Dedifferentiated amniotic fluid mesenchymal stem cell (primary cell): ENCODE measurements around the gene KNCN.

Experiments used
- DNase-seq: peaks from one replicate; pipeline ENCODE4 v3.0.0-alpha.2; 2016; ENCODE audit errors: extremely low spot score

The KNCN gene

GRCh38 chr1:46551597-46552095 lies at the start of gene KNCN:
TSS of gene KNCN (minus strand) at chr1:46551647. CDS start at chr1:46551215, 432 bp downstream.
- DNase-seq: no peak

DNA sequence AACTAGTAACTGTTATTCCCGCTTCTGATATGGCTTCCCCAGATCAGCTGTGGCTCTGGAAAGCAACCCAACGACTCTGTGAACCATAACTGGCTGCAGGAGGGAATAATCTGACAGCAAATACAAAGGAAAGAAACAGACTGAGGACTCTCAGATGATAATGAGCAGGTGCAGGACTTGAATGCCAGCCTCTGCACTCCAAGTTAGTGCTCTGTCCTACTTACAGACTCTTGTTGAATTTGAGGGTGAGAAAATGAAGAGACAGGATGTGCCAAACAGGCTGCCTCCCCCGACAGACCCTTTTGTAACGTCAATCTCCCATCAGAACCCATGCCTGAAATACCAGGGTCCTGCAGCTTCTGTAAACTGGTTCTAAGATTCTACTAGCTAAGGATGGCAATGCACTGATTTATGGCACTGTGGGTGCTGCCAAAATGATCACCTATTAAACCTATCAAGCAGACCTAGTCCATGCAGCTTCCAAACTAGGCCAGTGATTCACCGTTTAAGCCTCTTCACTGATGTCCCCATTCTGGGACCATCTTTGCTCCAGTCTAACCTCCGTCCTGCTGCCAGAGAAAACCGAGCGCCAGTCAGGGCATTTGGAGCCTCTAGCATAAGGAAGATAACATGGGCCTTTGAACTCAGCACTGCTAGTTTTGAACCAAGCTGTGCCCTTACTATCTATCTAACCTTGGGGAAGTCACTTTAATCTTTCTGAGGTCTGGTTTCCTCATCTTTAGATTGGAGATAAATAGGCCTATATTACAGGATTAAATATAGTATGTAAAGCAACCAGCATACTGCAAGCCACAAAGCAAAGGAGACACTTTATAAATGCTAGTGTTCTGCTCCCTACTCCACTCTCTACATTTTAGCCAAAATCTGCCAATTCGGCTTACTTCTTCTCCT lies 47.9 kb upstream of the KNCN start:
- DNase-seq: no peak

GRCh38 chr1:46596846-46597245 lies 45.4 kb upstream of the KNCN start:
- no peak for DNase-seq

GRCh38 chr1:46596036-46596435 lies 44.6 kb upstream of the KNCN start:
- no peak for DNase-seq

DNA sequence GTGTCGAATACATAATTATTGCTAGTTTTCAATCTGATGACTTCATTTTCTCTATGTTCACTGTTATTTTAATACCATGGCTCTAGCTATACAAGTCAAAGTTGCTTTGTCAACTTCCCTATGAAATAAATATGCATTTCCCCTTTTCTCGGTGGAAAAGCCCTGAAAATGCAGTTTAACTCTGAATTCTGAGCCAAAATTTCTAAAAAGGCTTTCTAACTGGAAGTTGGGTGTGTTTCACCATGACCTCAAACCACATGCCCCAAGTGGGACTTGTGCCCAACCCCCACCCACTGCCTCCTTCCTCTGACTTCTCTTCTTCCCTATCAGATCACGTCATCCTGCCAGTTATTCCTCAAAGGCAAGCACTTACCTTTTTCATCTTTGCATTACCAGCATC lies 43.7 kb upstream of the KNCN start:
- no peak for DNase-seq

GRCh38 chr1:46594063-46594462 lies 42.6 kb upstream of the KNCN start:
- no peak for DNase-seq

DNA sequence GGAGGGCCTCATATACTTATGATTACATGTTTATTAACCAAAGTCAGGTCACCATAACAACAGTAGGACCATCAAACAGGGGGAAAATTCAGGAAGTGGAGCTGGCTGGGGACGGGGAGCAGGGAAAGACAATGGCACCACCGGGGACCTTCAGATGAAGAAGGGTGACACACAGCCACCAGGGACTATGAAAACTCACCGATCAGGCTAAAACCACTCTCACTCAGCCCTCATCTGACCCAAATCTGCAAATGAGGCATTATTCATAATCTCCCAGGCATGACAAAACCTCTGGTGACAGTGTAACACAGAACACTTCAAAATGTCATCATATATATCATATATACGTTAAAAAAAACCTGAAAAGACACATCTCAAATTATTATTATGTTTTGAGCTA lies 41.4 kb upstream of the KNCN start:
- DNase-seq: no peak

DNA sequence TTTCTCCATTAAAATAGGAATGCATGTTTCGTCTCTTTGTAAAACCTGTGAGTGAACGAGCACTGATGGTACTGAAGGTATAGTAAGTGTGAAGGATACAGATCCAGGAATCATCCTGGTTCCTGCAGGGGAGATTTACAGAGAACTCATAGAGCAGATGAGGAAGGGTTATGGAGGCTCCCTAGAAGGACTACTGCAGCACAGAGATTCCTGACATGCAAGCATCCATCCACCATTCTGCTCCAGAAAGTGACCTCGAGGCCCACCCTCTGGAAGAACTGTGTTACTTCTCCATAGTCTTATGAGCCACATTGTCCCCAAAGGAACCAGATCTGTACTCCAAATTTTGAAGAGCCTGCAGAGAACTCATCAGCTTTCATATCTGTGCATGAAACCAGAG lies 38.1 kb upstream of the KNCN start:
- no peak for DNase-seq

- no peak for DNase-seq
These were observed 35.6 kb upstream of the KNCN start for GRCh38 chr1:46587069-46587468.

DNA sequence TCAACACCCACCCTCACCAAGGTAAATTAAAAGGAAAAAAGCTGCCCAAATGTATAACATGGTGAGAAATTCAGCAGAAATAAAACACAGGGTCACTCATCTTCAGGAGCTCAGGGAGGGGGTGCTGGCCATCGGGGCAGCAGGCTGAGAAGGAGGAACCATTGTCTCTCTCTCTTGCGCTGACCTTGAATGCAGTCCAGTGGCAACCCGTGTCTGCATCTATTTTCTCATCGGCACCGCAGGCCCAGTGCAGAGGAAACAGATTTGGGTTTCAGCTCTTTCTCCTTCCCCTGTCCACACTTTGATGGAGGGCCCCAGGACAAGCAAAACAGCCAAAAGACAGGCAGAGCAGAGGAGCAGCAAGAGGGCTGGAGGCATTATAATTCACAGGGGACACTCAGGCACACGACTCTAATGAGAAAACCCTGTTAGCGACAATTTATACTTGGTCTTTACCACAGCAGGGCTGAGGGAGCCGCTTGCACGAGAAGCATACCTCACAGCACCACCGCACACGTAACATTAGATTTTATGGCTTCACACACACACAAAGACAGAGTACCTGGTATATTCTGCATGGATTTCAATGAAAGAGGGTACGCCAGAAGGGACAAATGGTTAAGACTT lies 34.0 kb upstream of the KNCN start:
- DNase-seq: no peak

GRCh38 chr1:46583494-46583893 lies 32.0 kb upstream of the KNCN start:
- DNase-seq: no peak

DNA sequence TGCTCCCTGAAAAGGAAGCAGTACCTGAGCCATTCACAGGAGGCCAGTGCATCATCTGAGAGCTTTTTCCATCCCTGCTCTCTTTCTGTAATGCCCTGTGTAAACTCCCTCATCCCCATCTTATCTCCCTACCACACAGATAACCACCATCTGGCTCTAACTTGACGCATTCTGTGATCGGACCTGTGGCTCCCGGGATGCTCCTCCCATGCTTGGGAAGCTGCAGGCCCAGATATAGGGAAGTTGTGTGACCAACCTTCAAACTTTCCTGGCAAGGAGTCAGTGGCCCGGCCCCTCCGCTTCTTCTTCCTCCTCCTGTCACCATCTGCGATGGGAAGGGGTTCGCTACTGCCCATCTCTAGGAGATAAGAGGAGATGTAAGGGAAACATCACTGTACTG lies 31.5 kb upstream of the KNCN start:
- DNase-seq: no peak

- no peak for DNase-seq
These were observed 30.4 kb upstream of the KNCN start for GRCh38 chr1:46581681-46582455.

GRCh38 chr1:46580140-46580903 lies 28.9 kb upstream of the KNCN start:
- no peak for DNase-seq

- DNase-seq: no peak
These were observed 26.2 kb upstream of the KNCN start for GRCh38 chr1:46577671-46578070.

DNA sequence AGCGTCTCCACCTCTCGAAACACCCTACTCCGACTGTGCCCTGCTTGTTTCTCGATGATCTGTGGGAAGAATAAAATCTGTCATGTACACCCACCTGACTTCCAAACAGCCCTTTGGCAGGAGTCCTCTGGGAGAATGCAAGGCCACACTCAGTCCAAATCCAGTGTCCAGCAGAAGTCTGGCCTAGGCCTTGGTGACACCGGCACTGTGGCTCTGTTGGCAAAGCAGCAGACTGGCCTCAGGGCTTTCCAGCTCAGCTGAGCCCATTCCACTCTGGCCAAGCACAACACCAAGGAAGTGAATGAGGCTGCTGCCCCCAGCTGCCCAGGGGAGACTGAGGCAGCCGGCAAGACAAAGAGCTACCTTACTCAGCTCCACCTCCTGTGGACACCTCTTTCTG lies 25.1 kb upstream of the KNCN start:
- no peak for DNase-seq

- DNase-seq: no peak
These were observed 24.3 kb upstream of the KNCN start for GRCh38 chr1:46575778-46576177.

DNA sequence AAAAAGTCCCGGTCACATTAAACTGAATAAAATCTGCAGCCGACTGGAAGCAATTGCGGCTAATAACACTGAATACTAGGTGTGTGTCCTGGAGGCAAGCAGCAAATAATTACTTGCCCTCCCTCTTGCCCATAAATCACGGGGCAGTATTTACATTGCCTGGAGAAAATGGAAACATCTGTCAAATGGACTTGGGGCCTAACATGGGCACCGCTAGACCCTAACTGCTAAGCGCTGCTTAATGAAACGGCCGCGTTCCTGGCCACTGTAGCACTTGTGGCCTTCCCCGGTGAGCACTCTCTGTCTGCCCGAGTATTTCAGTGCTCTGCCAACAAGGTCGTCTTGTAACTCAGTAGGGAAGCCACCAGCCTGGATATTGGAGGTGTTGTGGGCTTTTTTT lies 23.9 kb upstream of the KNCN start:
- no peak for DNase-seq

- DNase-seq: no peak
These were observed 20.3 kb upstream of the KNCN start for GRCh38 chr1:46571691-46572225.

GRCh38 chr1:46569884-46570725 lies 18.7 kb upstream of the KNCN start:
- DNase-seq: no peak
